HUES64 (cell line): ENCODE results near the gene PALMD. TPM values are rescaled to one million over a fixed set of nuclear protein-coding genes. Genes with fewer than 3 reads are reported as not detected.

Source experiments
- H3K27ac ChIP-seq: 2 replicates; pipeline ENCODE4 v1.7.0; 2013; ENCODE audit warnings: low read depth, low read length, inconsistent platforms
- H3K27me3 ChIP-seq: 2 replicates; pipeline ENCODE4 v1.6.1; 2013; ENCODE audit warnings: mild to moderate bottlenecking, low read length; ENCODE audit not compliant: insufficient read depth
- H3K36me3 ChIP-seq: 2 replicates; pipeline ENCODE4 v1.6.1; 2013; ENCODE audit warnings: mild to moderate bottlenecking, low read length; ENCODE audit not compliant: insufficient read depth
- H3K4me1 ChIP-seq: 2 replicates; pipeline ENCODE4 v1.6.1; 2013; ENCODE audit warnings: mild to moderate bottlenecking, low read length, moderate library complexity; ENCODE audit not compliant: insufficient read depth
- H3K4me3 ChIP-seq: 2 replicates; pipeline ENCODE4 v1.5.1; 2013; ENCODE audit warnings: mild to moderate bottlenecking, low read length, moderate library complexity
- H3K9ac ChIP-seq: 2 replicates; pipeline ENCODE4 v1.6.1; 2013; ENCODE audit warnings: mild to moderate bottlenecking, low read depth, low read length
- H3K9me3 ChIP-seq: 2 replicates; pipeline ENCODE4 v1.6.1; 2013; ENCODE audit warnings: low read depth, low read length; ENCODE audit not compliant: insufficient read depth
- WGBS: fragments of 150-250, 120-280 bp; methylation state at CpG from one replicate; pipeline ENCODE4 v1.1.7; 2013; ENCODE audit warnings: missing lambda C conversion rate; 5-methylcytosine and 5-hydroxymethylcytosine counted together
- polyA plus RNA-seq, 2 experiments: library from polyadenylated mRNA; stranded (reverse); fragments of 50-300 nt; gene quantifications; one replicate each; pipeline ENCODE4 v1.2.3, GENCODE V29; 2013

The PALMD gene, protein sequence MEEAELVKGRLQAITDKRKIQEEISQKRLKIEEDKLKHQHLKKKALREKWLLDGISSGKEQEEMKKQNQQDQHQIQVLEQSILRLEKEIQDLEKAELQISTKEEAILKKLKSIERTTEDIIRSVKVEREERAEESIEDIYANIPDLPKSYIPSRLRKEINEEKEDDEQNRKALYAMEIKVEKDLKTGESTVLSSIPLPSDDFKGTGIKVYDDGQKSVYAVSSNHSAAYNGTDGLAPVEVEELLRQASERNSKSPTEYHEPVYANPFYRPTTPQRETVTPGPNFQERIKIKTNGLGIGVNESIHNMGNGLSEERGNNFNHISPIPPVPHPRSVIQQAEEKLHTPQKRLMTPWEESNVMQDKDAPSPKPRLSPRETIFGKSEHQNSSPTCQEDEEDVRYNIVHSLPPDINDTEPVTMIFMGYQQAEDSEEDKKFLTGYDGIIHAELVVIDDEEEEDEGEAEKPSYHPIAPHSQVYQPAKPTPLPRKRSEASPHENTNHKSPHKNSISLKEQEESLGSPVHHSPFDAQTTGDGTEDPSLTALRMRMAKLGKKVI
- polyA plus RNA-seq (2013, experiment 1 of 2), result not detected
- 0.19 TPM for polyA plus RNA-seq (2013, experiment 2 of 2)

DNA sequence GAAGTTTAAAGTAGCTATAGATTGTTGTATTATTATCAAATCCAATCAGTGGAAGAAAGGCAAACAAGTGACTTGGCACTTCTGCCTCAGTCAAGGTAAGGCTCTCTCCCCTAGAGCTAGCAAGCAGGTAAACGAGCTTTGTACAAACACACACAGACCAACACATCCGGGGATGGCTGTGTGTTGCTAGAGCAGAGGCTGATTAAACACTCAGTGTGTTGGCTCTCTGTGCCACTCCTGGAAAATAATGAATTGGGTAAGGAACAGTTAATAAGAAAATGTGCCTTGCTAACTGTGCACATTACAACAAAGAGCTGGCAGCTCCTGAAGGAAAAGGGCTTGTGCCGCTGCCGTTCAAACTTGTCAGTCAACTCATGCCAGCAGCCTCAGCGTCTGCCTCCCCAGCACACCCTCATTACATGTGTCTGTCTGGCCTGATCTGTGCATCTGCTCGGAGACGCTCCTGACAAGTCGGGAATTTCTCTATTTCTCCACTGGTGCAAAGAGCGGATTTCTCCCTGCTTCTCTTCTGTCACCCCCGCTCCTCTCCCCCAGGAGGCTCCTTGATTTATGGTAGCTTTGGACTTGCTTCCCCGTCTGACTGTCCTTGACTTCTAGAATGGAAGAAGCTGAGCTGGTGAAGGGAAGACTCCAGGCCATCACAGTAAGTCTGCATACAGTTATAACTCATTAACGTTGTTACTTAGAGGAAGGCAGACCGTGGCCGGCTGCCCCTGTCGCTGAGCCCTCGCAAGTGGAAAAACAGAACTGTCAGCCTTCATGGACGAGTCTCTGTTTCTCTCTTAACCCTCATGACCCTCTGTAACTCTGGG is at the start of gene PALMD:
TSS of gene PALMD (plus strand) at position 415 of the 833 bp plus-strand sequence. CDS start at position 620, 205 bp downstream.
- Histone ChIP-seq H3K9me3 (no peaks in the 10 kb centered on the region), H3K36me3 (no peaks in the 10 kb centered on the region), H3K4me1 (peaks cover 29% of the 10 kb centered on the region), H3K4me3 (peak within 1 kb of the TSS; percentile 34), H3K27ac (no peak within 1 kb of the TSS), H3K27me3 (no peaks in the 10 kb centered on the region), H3K9ac (peak within 1 kb of the TSS; percentile 21; the same call in 1 of the 2 replicates)
- WGBS, result 36% methylated on average over 16 of the region's 17 CpGs

GRCh38 chr1:99598738-99599411 is 47.0 kb upstream of the PALMD start:
- no peaks in the 10 kb centered on the region for H3K36me3 ChIP-seq
- WGBS, result 89% methylated on average over 2 of the region's 2 CpGs
- H3K4me3 ChIP-seq, result no peak overlapping the region
- H3K4me1 ChIP-seq, result no peaks in the 10 kb centered on the region
- H3K9me3 ChIP-seq, result no peaks in the 10 kb centered on the region
- H3K9ac ChIP-seq, result no peak overlapping the region
- no peak overlapping the region for H3K27ac ChIP-seq
- no peaks in the 10 kb centered on the region for H3K27me3 ChIP-seq

- H3K27ac ChIP-seq, result no peak overlapping the region
Observed at GRCh38 chr1:99599678-99600175, 46.2 kb upstream of the PALMD start.

DNA sequence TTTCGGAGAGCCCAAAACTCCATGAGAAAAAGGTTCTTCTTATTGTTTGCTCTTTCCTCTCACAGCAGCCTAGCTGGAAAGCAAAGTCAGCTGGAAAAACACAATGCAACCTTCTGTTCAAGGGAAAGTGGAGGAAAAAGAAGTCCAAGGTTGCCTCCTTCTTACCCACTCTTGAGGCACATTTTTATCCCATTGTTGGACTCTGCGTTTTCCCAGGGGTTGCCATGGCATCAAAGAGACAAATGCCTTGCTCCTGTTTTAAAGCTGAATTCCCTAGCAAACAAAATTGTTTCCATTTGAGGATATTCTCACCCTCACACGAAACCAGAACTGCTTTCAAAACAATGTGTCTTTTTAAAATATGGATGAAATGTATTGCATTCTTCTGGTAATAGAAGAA is 45.1 kb upstream of the PALMD start:
- H3K27ac ChIP-seq, result no peak overlapping the region
- no peaks in the 10 kb centered on the region for H3K9me3 ChIP-seq
- no peak overlapping the region; the same call in 1 of the 2 replicates for H3K9ac ChIP-seq
- H3K27me3 ChIP-seq, result no peaks in the 10 kb centered on the region
- no peaks in the 10 kb centered on the region for H3K4me1 ChIP-seq
- H3K36me3 ChIP-seq, result no peaks in the 10 kb centered on the region
- 88% methylated on average over 3 of the region's 3 CpGs for WGBS
- no peak overlapping the region for H3K4me3 ChIP-seq

More at GRCh38 chr1:99599678-99600175, 46.2 kb upstream of the PALMD start:
- Histone ChIP-seq H3K4me1 (no peaks in the 10 kb centered on the region), H3K36me3 (no peaks in the 10 kb centered on the region), H3K9ac (no peak overlapping the region), H3K27me3 (no peaks in the 10 kb centered on the region), H3K4me3 (no peak overlapping the region), H3K9me3 (no peaks in the 10 kb centered on the region)
- 91% methylated on average over 5 of the region's 5 CpGs for WGBS

DNA sequence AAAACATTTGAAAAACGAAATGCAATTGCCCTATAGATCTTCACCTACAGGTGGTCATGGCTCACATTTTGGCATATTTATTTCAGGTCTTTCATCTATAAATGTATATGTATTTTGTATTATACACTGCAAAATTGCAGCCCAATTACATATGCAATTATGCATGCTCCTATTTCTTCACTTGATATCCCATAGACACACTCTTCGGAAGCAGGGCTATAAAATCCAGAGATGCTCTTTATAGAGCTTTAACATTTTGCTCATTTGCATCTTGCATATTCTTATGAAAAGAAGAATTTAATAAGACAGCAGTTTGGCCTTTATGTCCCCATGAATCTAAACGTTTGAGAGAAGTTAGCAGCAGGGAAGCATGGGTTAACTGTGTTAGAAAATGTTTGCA is 44.7 kb upstream of the PALMD start:
- H3K9me3 ChIP-seq, result no peaks in the 10 kb centered on the region
- H3K9ac ChIP-seq, result no peak overlapping the region
- WGBS, result 98% methylated on average over 2 of the region's 3 CpGs
- H3K4me1 ChIP-seq, result no peaks in the 10 kb centered on the region
- H3K36me3 ChIP-seq, result no peaks in the 10 kb centered on the region
- H3K27me3 ChIP-seq, result no peaks in the 10 kb centered on the region
- H3K27ac ChIP-seq, result no peak overlapping the region
- H3K4me3 ChIP-seq, result no peak overlapping the region

GRCh38 chr1:99601709-99602403 is 44.1 kb upstream of the PALMD start:
- H3K9me3 ChIP-seq, result no peaks in the 10 kb centered on the region
- no peak overlapping the region for H3K27ac ChIP-seq
- 93% methylated on average over 4 of the region's 4 CpGs for WGBS
- H3K36me3 ChIP-seq, result no peaks in the 10 kb centered on the region
- no peak overlapping the region for H3K9ac ChIP-seq
- H3K4me1 ChIP-seq, result no peaks in the 10 kb centered on the region
- no peaks in the 10 kb centered on the region for H3K27me3 ChIP-seq
- H3K4me3 ChIP-seq, result no peak overlapping the region

DNA sequence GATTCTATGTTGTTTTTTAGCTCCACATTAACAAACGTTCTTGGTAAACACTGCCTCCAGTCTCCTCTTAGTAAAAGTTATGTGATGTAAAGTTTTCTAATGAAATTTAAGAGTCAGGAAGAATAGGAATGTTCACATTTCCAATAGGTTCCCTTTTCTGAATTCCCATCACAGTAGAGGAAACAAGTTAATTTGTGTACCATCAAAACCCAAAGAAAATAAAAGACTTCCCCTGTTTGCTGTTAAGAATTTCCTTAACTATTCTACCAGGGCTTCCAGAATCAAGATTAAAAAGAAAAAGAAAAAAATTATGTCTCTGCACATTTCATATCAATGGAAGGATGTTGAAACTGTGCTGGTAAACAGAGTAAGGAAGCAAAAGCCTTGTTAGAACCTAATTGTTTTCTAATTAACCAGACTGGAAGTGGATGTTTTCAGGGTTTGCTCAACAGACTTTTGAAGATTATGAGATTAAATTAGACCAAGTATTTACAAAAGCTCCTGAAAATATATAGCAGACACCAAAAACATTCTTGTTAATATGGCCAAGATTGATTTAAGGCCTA is 43.4 kb upstream of the PALMD start:
- Histone ChIP-seq H3K36me3 (no peaks in the 10 kb centered on the region), H3K9ac (no peak overlapping the region), H3K4me3 (no peak overlapping the region), H3K4me1 (no peaks in the 10 kb centered on the region), H3K9me3 (0 out of 2 replicates have a peak, but pooled peaks cover 2% of the 10 kb centered on the region), H3K27me3 (no peaks in the 10 kb centered on the region), H3K27ac (no peak overlapping the region)
- WGBS, result 100% methylated on average over 1 of the region's 1 CpG

GRCh38 chr1:99603699-99604560 is 42.0 kb upstream of the PALMD start:
- Histone ChIP-seq H3K27ac (no peak overlapping the region), H3K9me3 (0 out of 2 replicates have a peak, but pooled peaks cover 7% of the 10 kb centered on the region), H3K36me3 (no peaks in the 10 kb centered on the region), H3K27me3 (no peaks in the 10 kb centered on the region), H3K4me1 (no peaks in the 10 kb centered on the region), H3K4me3 (no peak overlapping the region), H3K9ac (no peak overlapping the region)
- 87% methylated on average over 1 of the region's 1 CpG for WGBS

DNA sequence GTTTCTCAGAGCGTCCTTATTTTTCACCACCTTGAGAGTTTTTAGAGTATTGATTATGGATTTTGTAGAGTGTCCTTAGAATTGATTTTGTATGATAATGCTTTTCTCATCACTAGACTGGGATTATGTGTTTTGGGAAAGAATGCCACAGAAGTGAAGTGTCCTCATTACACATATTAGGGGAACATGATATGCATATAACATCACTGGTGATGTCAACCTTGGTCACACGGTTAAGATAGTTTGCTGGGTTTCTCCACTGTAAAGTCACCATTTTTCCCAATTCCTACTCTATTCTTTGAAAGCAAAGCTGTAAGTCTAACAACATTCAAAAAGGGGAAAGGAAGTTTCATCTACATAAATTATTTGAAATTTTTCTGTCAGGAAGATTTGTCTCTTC is 39.6 kb upstream of the PALMD start:
- no peaks in the 10 kb centered on the region for H3K4me1 ChIP-seq
- no peak overlapping the region for H3K27ac ChIP-seq
- H3K36me3 ChIP-seq, result no peaks in the 10 kb centered on the region
- 92% methylated on average over 2 of the region's 2 CpGs for WGBS
- H3K9me3 ChIP-seq, result 0 out of 2 replicates have a peak, but pooled peaks cover 7% of the 10 kb centered on the region
- H3K27me3 ChIP-seq, result no peaks in the 10 kb centered on the region
- H3K4me3 ChIP-seq, result no peak overlapping the region
- no peak overlapping the region for H3K9ac ChIP-seq
